ENCODE measurements around the gene CD248.
"Not testable (repeated sequence)": the region's sequence is repeated elsewhere in the genome, so short reads cannot be mapped to it uniquely, and the experiment has no call there.

Gene CD248

DNA sequence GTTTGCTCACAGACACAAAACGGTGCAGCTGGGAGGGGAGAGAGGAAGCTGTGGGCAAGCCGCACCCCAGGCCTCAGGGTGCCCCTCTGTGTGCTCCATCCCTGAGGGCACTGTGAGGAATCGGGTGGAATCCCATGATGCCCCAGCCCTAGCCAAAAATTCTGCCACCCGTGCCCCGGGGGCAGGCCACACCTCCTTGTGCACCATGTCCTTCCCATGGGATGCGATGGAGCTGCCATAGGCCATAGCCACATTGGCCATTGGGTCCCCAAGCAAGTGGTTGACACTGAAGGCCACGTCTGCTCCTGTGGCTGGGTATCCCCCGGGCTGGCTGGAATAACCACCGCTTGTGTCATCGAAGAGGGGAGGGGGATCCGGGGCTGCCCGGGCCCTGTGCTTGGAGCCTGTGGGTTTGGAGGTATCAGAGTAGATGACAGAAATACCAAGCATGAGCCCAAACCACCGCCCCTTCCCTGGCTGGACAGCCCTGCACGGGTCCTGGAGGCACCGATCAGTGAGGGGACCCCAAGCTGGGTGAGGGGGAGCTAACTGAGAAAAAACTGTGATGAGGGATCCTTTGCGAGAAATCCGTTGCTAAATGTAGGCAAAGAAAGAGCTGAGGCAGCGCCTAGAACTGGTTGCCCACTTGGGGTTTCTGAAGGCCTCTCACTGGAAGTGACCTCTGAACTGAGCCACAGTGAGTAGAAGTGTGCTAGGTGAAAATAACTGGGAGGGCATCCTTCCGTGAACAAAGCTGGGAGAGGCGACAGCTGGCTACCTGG, 28.8 kb downstream of the CD248 start:
- no peak for DNase-seq

DNA sequence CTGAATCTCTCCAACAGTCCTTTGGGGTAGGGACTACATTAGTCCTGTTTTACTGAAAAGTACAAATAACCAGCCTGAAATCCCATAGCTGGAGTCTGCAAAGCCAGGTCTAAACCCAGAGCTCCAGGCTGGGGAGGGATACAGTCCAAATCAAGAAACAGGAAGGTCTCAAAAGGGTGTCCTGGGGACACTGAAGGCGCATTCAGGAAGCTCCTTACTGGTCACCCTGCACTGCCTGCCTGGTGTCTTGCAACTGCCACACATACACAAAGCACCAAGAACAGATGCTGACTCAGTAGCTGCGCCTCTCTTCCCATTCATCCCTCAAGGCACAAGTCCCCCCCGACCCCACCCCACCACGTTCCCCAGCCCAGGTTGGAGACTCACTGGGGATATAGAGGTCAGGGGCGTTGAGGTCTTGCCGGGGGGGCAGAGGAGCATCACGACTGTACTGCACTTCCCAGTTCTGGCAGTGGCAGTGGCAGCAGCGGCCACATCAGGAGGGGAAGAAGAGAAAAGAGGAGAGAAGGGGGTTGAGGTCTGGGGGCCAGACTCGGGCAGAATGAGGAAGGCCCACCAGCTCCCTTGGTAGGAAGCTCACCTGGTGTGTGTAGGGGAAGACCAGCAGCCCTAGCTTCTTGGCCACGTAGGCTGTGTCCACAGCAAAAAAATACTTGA, 29.5 kb downstream of the CD248 start:
- DNase-seq: no peak

DNA sequence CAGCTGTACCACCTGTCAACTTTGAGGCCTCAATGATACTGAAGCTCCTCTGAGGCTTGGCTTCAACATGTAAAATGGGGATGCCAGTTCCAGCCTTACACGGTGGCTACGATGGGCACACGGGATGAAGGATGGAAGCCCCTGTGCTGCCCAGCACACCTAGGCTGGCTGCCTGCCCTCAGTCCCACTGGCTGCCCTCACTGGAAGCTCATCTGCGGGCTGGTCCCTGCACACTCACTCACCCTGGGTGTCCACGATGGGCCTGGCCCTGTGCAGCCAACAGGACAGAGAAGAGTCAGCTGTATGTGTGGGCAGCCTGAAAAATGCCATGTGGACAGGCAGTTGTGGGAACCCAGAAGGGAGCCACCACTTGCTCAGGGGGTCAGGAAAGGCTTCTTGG, 30.1 kb downstream of the CD248 start:
- DNase-seq: no peak

DNA sequence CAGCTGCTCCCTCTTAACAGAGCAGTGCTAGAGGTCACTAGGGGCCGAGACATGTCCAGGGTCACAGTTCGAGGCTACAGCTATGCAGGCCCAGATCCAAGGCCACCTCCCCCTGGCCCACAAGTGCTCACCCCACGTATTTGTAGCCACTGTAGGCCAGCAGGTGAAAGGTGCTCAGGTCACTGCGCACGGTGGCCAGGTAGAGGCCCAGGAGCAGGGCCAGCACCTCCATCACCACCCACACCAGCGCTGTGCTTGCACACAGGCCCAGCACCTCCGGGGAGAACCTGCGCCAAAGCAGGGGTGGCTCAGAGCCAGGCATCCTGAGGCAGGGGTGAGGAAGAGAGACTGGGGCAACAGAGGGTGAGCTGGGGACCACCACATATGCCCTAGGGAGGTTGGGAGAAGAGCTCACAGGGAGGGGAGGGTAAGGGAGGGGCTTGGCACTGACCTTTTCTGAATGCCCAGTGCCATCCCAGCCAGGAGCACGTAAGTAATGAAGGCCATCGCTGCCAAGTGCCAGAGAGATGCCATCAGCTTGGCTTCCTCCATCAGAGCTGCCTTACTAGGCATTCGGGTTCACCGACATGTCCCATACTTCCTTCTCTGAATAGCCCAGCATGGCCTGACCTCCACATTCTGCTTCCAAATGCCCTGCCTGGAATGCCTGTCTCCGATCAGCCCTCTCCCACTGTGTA, 31.4 kb downstream of the CD248 start:
- DNase-seq: no peak

DNA sequence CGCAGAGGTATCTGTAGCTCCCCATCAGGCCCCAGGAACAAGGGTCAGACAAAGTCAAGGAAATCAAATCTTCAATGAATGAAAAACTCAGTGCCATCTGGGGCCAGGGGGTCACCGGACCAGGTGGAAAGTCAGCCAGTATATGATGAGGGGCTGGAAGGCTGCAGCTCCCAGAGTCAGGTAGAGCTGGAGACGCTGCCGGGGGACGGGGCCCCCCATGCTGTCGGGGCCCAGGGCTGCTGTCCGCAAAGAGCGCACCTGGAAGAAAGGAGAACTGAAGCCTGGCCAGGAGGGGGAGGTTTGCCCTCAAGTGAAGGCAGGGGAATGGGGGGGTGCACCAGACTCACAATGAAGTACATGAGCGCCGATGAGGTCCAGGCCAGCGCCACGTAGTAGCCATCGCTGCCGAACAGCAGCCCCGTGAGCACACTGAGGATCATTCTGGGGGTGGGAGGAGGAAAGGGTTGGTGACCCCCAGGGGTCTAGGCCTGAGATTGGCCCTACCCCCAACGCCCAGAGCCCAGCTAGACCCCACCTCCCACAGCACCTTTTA, 32.2 kb downstream of the CD248 start:
- DNase-seq: no peak

DNA sequence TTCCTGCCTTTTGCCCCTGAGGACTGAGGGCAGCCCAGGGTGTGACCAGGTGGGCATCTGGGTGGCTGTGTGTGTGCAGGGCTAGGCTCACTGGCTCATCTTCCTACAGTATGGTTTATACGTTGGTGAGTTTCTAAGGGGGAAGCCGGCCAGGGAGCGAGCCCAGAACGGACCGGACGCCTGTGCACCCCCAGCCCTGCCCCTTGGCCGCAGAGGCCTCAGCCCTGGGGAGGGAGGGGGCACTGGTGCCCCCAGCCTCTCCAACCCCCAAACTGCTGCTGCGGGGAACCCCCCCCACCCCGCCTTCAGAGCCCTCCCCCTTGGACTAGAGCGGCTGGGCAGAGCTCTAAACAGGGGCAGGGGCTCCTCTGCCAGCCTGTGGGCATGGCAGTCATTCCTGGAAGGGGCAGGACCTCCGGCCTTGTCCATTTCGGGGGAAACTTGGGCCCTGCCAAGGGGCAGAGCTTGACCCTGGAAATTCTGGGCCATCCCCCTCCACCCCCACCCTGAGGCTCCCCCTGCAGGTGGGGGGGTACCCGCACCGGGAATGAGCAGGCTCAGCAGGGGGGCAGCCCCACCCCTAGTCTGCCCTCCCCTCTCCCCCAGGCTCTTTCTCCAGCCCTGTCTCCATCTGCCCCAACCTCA, 33.3 kb downstream of the CD248 start:
- DNase-seq: no peak

DNA sequence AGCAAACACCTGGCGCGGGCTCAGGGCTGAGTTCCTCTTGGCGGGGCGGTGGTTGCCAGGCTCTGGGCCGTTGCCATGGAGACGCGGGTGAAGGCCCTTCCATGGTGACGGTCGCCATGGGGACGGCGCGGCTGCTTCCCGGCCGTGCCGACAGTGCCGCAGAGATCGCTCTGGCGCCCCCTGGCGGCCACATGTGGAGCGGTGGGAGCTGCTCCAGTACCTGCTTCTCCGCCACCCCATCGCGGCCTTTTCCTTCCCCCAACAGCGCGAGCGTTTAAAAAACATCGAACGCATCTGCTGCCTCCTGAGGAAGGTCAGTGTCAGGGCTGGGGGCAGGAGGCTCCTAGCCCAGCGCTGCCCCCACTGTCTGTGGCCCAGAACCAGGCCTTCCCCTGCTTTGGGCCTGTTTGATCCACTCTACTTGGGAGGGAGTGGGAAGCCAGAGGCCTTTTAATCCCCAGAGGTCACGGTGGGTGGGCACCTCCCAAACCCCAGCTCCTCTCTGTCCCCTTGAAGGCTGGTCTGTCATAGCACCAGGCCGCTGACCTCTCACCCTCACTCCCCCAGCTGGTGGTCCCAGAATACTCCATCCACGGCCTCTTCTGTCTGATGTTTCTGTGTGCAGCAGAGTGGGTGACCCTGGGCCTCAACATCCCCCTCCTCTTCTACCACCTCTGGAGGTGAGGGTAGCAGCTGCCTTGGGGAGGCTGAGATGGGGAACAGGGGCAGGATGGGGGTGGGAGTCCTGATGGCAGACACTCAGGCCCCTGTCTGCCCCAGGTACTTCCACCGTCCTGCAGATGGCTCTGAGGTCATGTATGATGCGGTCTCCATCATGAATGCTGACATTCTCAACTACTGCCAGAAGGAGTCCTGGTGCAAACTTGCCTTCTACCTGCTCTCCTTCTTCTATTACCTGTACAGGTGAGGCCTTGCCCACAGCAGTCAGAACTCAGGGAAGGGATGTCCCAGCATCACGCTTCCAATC, 34.1 kb downstream of the CD248 start:
- DNase-seq: peak; percentile 87 to 92

DNA sequence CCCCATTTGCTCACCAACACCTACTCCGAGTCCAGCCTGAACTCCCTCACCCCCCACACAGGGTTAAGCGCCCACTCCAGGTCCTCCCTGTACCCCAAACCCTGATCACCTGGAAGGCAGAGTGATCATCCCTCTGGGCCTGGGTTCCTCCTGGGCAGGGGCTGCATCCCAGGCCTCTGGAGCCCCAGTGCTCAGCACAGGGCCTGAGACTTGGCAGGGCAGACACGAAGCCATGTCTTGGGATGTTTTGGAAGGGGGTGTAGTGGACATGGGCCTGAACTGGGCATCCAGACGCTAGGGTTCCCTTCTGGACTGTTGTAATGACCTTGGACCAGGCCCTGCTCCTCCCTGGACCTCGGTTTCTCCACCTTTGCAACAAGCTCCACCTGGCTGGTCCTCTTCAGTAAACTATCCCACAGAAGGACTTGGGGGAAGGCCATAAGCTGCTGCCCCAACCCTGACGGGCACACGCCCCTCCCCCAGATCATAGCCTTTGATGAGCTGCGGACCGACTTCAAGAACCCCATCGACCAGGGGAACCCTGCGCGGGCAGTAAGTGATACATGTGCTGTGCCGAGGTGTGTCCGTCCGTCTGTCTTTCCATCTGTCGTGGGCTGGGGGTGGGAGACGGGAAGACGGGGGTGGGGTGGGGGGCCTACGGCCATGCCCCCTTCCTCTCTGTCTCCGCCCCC, 34.9 kb downstream of the CD248 start:
- DNase-seq: no peak

DNA sequence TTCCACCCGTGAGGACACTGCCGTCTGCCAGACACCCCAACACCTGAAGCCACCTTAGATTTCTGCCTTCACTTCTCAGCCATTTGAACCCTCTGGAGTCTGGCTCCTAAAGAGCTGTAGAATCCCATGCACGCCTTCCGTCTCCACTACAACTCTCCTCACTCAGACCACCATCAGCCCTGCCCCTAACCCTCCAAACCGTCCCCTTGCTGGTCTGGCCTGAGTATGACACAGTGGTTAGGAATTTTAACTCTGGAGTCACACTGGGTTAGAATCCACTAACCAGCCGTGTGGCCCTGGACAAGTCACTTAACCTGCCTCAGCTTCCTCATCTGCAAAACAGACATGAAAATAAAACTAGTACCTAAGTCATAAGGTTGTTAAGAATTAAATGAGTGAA, 35.8 kb downstream of the CD248 start:
- no peak for DNase-seq

DNA sequence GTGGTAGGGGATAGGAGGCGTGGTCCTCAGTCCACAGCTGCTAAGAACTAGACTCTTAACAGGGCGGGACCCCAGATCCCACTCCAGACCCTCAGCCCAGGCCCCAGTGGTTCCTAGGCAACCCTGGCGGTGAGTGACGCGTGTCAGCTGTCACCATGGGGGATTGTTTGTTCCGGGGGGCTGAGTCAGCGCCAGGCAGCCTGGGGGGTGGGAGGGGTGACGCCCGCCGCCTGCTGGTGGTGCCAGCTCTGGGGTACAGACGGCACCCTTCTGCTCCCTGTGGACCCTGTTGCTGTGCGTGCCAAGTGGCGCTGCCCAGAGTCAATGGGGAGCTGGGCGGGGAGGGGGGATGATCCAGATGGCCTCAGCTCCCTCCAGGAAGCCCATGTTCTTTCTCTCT, 36.4 kb downstream of the CD248 start:
- DNase-seq: no peak

DNA sequence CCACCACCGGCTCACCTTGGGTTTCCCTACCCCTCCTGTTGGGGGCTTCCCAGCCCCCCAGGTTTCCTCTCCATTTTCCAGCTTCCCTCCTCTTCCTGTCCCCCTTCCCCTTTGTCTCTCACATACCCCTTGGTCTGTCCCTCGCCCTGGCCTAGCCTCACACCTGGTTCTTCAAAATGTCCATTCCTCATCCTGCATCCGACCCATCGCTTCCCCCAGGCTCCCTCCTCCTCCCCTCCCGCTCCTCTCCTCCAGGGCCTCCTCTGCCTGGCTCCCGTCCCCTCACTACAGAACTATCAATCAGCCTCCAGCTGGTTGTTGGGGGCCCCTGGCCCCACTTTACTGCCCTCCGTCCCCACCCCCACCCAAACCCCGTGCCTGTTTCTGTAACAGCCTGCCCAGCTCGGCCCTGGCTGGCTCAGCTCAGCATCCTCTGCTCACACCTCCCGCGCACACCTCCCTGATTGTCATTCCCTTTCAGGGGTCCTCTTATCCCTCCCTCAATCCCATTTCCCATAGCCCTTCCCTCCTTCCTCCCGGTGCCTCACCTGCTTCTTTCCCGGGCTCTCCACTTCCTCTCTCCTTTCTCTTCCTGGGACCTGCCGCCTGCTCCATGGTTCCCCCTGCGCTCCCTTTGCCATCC, 37.6 kb downstream of the CD248 start:
- no peak for DNase-seq

DNA sequence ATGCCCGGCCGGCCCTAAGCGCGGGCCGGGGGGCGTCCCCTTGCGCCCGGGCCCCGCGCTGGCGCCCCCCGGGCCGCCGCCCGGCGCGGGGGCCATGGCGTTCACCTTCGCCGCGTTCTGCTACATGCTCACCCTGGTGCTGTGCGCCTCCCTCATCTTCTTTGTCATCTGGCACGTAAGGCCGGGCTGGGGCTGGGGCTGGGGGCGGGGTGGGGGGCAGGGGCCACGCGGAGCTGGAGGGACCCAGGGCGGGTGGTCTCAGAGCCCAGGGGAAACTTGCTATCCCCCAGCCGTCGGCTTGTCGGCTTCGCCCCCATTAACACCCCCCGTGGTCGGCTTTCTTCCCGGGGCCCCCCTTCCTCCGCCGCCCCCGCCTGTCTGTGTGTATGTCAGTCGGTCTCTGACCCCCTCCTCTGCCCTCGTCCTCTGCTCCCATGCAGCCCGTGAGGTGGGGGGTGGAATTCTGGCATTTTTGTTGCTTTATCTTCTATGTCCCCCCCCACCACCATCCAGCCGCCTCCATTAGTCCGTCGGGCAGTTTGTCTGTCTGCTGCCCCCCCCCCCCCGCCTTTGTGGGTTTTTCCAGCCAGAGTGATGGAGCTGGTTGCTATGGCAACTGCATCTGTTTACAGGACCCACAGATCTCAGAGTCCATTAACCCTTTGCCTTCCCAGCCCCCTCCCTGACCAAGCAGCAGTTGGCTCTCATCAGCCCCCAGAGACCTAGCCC, 38.3 kb downstream of the CD248 start:
- DNase-seq: no peak

DNA sequence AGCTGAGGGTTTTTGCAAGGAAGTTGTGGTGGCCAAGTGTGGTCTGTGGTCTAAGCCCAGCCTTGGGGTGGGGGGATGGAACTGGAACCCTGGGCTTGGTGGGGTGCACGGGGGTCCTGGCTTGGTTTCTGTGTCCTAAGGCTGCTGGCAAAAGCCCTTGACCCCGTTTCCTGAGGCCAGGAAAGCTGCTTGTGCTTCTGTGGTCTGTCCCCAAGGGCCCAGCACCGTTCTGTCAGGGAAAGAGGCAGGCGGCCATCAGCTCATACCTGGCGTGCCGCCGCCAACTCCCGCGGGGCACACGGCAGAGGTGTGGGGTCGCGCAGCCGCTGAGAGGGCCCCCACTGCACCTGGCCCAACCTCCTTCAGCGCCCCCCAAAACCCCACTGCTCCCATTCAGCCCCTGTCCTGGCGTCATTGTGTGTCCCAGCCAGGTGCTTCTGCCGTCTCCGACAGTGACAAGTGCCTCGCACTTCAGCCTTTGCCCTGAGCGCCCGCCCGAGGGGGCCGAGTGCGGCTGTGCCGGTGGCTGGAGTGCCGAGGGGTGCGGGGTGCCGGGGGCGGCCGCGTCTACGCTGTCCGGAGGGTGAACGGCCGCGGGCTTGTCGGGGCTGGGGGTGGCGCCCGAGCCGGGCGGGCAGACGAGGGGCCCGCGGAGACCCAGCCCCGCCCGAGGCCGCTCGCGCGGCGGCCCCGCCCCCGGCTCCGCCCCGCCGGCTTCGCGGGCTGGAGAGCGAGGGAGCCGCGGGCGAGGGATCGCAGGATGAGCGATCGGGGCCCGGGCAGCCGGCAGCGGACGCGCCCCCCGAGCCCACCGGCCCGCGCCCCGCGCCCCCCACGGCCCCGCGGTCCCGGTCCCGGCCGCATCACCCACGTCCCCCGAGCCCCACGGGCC, 39.1 kb downstream of the CD248 start, which contains the start of gene CNIH2:
Gene CNIH2, plus strand, starts transcription at position 705 of the 892 bp plus-strand sequence. CDS start 282 bp downstream, outside the sequence.
- no peak for DNase-seq

DNA sequence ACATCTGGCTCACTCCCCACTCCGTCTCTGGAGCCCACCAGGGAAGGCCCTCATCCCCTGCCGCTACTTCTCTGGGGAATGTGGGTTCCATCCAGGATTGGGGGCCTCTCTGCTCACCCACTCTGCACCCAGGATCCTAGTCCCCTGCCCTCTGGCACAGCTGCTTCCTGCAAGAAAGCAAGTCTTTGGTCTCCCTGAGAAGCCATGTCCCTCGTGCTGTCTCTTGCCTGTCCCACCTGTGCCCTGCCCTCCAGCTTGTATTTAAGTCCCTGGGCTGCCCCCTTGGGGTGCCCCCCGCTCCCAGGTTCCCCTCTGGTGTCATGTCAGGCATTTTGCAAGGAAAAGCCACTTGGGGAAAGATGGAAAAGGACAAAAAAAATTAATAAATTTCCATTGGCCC, 39.8 kb downstream of the CD248 start:
- not testable (repeated sequence) for DNase-seq

DNA sequence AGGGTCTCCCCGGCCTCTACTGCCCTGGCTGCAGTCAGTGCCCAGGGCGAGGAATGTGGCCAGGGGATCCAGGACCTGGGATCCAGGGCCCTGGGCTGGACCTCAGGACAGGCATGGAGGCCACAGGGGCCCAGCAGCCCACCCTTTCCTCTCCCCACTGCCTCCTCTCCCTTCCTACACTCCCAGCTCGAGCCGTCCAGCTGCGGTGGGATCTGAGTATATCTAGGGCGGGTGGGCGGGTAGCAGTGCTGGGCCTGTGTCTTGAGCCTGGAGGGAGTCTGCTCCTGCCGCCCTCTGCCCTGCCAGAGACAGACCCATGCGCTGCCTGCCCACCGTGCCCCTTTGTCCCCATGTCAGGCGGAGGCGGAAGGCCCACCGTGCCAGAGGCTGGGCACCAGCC, 40.2 kb downstream of the CD248 start:
- not testable (repeated sequence) for DNase-seq

DNA sequence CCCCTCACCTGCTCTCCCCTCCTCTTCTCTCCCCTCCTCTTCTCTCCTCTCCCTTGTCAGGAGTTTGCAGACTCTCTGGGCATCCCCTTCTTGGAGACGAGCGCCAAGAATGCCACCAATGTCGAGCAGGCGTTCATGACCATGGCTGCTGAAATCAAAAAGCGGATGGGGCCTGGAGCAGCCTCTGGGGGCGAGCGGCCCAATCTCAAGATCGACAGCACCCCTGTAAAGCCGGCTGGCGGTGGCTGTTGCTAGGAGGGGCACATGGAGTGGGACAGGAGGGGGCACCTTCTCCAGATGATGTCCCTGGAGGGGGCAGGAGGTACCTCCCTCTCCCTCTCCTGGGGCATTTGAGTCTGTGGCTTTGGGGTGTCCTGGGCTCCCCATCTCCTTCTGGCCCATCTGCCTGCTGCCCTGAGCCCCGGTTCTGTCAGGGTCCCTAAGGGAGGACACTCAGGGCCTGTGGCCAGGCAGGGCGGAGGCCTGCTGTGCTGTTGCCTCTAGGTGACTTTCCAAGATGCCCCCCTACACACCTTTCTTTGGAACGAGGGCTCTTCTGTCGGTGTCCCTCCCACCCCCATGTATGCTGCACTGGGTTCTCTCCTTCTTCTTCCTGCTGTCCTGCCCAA, 40.7 kb downstream of the CD248 start:
- no peak for DNase-seq

DNA sequence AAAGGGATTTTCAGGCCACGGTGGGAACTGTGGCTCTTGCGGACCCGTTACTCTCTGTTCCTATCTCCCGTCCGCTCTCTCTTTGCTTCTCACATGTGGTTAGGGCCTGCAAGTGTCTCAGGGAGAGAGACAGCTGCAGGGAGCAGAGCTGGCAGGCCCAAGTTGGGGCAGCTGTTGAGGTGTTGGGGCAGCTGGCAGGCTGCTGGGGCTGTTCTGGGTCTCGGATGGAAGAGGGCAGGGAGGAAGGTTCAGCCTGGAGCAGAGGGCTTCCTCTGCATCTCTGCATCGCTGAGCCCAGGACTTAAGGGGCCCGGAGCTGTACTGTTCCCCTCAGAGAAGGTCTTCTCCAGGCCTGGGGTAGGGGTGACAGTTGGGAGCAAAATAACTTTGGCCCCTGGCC, 41.4 kb downstream of the CD248 start:
- DNase-seq: no peak

DNA sequence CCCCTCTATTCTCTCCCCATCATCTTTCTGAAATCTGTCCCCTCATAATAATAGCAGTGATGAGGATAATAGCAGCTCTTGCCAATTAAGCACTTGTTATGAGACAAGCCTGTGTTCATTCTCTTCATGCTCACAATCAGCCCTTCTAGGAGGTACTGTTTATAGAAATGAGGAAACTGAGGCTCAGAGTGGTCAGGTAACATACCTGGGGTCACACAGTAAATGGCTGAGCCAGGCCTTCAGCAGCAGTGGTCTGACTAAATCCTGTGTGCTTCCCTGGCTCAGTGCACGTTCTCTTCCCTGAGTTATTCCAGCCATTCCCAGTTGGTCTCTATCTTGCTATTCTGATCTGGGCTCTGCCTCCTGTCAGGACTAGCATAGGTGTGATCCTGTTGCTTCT, 42.6 kb downstream of the CD248 start:
- no peak for DNase-seq

Measured in bone marrow (tissue), 2 donors.